Large intestine (tissue), 3 donors: ENCODE measurements around the gene SIRT6. TPM values are rescaled to one million over a fixed set of nuclear protein-coding genes. Genes with fewer than 3 reads are reported as not detected.
A peak's percentile ranks its signal among the peaks of the same experiment; 100 is the strongest.

Experiments
- DNase-seq, 2 donors: peaks; one replicate each; pipeline versions ENCODE4 v3.0.0 to v3.0.0-alpha.2; 2013
- H3K27ac ChIP-seq: one replicate; pipeline ENCODE4 v1.5.1; 2013; ENCODE audit warnings: low read length
- H3K27me3 ChIP-seq: 2 replicates; pipeline ENCODE4 v1.6.1; 2013; ENCODE audit warnings: low read length; ENCODE audit not compliant: control insufficient read depth, insufficient read depth
- H3K36me3 ChIP-seq: 2 replicates; pipeline ENCODE4 v1.6.1; 2013; ENCODE audit warnings: low read length; ENCODE audit not compliant: control insufficient read depth, insufficient read depth
- H3K4me1 ChIP-seq: one replicate; pipeline ENCODE4 v1.6.1; 2013; ENCODE audit warnings: low read length; ENCODE audit not compliant: control insufficient read depth, insufficient read depth
- H3K4me3 ChIP-seq: one replicate; pipeline ENCODE4 v1.5.1; 2013; ENCODE audit warnings: low read length
- H3K9me3 ChIP-seq: one replicate; pipeline ENCODE4 v1.6.1; 2013; ENCODE audit warnings: mild to moderate bottlenecking, low read depth, low read length, moderate library complexity; ENCODE audit not compliant: control insufficient read depth
- WGBS: methylation state at CpG from one replicate; pipeline ENCODE4 v1.1.5; 2013; ENCODE audit warnings: low lambda C conversion rate; ENCODE audit not compliant: insufficient coverage; 5-methylcytosine and 5-hydroxymethylcytosine counted together
- polyA plus RNA-seq: library from polyadenylated mRNA; unstranded; fragments of 120-200 nt; gene quantifications from one replicate; pipeline ENCODE4 v1.2.1, GENCODE V29; 2013

Gene SIRT6
- polyA plus RNA-seq, 1 donor, result 27.8 TPM

DNA sequence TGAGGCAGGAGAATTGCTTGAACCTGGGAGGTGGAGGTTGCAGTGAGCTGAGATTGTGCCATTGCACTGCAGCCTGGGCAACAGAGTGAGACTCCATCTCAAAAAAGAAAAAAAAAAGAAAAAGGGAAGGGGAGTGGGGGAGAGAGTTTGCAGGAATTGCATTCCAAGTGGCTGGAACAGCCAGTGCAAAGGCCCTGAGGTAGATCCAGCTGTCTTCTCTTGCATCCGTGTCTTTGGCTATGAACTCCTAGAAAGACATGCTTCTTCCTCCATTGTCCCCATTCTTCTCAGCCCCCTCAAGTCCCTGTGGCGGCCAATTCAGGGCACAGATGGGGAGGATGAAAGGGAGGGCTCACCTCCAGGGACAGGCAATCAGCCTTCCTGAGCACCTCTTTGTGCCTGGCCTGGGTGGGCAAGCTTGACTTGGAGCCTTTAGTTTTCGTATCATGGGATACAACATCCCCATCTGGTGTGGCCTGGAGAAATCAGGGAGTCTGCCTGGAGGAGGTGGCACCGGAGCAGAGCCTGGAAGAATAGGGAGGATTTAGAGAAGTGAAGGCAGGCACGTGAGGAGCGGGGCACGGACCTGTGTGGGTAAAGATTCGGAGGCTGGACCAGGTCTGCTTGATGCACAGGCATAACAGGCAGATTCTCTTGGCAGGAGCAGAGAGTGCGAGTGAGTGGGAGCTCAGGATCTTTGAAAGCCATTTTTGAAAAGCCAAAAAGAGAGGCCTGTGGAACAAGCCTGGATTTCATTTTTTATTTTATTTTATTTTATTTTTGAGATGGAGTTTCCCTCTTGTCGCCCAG, 5.2 kb upstream of the SIRT6 start:
- Histone ChIP-seq H3K9me3 (no peaks in the 10 kb centered on the region), H3K27me3 (no peaks in the 10 kb centered on the region), H3K4me3 (no peak overlapping the region), H3K36me3 (no peaks in the 10 kb centered on the region), H3K4me1 (peaks cover 9% of the 10 kb centered on the region), H3K27ac (no peak overlapping the region)
- whole genome bisulfite sequencing, result 100% methylated on average over 2 of the region's 10 CpGs
- DNase-seq, result no peak

DNA sequence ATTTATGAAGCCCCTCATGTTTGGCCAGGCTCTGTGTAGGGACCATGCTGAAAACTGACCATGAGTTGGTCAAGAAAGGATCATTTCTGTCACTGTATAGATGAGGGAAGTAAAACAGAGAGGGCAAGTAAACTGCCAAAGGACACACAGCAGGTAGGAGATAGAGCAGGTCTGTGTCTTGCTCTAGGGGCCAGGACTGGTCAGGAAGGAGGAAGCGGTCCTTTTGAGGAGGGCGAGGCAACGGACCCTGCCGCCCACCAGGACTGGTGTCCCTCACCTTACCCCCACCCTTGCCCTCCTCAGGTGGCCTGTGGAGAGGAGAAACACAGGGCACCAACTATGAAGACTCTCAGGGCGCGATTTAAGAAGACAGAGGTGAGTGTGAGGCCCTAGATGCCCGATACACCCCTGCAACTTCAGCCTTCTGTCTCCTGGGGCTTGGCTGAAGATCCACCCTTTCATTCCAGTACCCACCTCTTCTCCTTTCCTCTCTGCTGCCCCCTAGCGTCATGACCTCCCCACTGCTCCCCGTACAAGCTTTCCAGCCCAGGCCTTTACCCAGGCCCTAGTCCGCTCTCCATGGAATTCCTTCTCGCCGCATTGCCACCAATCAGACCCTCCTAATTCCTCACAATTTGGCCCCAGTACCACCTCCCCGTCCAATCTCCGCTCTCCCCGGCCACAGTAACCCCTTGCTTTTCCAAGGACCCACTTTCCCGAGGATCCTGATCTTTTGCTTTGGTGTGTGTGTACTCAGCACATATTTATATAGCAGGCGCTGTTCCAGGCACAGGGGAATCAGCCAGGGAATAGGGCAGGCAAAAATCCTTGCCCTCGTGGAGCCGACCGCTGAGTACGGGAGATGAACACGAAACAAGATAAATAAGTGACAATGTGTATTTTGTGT, 4.0 kb upstream of the SIRT6 start:
- WGBS, result 33% methylated on average over 3 of the region's 22 CpGs
- no peak overlapping the region for H3K4me3 ChIP-seq
- peak; percentile 73 to 79 for DNase-seq
- H3K27me3 ChIP-seq, result no peaks in the 10 kb centered on the region
- H3K27ac ChIP-seq, result no peak overlapping the region
- H3K9me3 ChIP-seq, result peaks cover 2% of the 10 kb centered on the region
- peaks cover 10% of the 10 kb centered on the region for H3K4me1 ChIP-seq
- no peaks in the 10 kb centered on the region for H3K36me3 ChIP-seq

DNA sequence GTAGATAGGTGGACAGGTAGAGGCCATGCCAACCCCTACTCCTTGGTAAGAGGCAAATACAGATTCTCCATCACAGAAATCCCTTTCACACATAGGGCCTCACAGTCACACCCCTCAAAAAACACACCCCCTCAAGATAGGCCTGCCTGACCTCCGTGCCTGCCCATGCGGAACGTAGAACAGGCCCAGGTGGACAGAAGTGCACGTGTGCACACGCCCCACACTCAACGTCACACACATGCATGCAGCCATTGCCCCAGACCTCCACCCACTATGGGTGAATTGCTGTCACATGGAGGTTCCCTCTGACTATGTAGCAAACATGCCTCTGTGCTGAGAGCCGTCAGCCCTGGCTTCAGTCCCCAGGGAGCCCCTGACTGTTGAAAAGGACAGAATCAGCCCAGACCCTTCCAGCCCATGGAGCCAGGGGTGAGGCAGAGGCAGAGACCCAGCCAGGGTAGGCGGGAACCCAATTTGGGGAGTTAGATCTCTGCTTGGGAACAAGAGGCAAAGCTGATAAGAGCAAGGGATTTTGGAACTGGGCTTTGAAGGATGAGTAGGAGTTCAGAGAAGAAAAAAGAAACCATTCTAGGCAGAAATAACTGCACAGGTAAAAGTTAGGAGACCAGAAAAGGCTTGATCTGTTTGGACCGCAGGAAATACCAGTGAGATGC, 3.2 kb upstream of the SIRT6 start:
- H3K36me3 ChIP-seq, result peaks cover 1% of the 10 kb centered on the region
- DNase-seq, result no peak
- peaks cover 2% of the 10 kb centered on the region for H3K9me3 ChIP-seq
- no peaks in the 10 kb centered on the region for H3K27me3 ChIP-seq
- no peak overlapping the region for H3K4me3 ChIP-seq
- WGBS, result 80% methylated on average over 2 of the region's 9 CpGs
- no peak overlapping the region for H3K27ac ChIP-seq
- H3K4me1 ChIP-seq, result peaks cover 18% of the 10 kb centered on the region

DNA sequence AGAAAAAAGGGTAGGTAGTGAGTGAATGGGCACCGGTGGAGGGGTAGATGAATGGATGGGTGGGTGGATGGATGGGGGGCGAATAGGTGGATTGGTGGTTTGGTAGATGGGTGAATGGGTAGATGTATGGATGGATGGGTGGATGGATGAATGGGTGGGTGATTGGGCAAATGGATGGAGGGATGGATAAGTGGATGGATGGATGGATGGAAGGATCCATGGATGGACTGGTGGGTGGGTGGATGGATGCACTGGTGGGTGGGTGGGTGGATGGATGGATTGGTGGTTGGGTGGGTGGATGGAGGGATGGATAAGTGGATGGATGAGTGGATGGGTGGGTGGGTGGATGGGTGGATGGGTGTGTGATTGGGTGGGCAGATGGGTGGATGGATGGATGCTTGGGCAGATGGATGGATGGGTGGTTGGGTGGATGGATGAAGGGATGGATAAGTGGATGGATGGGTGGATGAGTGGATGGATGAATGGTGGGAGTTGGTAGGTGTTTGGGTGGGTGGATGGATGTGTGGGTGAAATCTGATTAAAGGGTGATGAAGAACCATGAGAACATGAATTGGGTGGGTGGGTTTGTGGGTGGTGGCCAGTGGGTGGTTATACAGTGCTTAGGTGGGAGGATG, 2.5 kb upstream of the SIRT6 start:
- H3K36me3 ChIP-seq, result peaks cover 3% of the 10 kb centered on the region
- H3K4me1 ChIP-seq, result peaks cover 21% of the 10 kb centered on the region
- DNase-seq, result no peak
- H3K9me3 ChIP-seq, result peaks cover 2% of the 10 kb centered on the region
- H3K27me3 ChIP-seq, result no peaks in the 10 kb centered on the region
- WGBS, result 93% methylated on average over 2 of the region's 2 CpGs
- H3K4me3 ChIP-seq, result no peak overlapping the region
- H3K27ac ChIP-seq, result no peak overlapping the region

DNA sequence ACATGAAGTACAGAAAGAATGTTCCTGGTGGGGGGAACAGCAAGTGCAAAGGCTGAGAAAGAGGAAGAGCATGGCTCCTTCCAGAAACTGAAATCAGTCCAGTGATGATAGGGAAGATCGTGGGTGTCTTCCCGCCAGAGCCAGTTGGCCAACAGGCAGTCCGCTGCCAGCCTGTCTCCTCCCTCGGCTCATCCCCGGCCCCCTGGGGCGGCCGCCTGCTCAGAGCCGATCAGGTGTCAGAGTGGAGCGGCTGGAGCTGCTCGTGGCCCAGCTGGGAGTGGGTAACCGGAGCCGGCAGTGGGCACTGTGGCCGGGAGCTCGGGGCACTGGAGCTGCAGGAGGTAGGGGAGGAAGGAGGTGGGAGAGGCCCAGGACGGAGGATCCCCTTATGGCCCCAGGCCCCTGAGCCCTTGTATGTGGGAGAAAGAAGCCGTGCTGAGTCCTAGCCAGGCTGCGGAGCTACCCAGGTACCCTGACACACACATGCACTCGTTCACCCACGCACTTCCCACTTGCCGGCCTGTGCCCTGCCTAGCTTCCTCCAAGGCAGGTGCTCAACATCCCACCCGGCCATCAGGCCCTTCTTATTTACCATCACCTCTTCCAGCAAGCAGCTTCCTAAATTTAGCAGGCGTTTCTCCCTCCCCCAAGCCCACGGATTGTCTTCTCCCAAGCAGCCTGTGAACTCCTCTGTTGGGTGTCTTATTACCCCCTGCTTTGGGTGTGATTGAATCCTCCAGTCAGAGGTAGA, 1.8 kb upstream of the SIRT6 start:
- Histone ChIP-seq H3K9me3 (peaks cover 2% of the 10 kb centered on the region), H3K27me3 (no peaks in the 10 kb centered on the region), H3K4me3 (no peak overlapping the region), H3K4me1 (peaks cover 21% of the 10 kb centered on the region), H3K27ac (no peak overlapping the region), H3K36me3 (peaks cover 10% of the 10 kb centered on the region)
- no peak for DNase-seq
- 65% methylated on average over 2 of the region's 23 CpGs for WGBS

DNA sequence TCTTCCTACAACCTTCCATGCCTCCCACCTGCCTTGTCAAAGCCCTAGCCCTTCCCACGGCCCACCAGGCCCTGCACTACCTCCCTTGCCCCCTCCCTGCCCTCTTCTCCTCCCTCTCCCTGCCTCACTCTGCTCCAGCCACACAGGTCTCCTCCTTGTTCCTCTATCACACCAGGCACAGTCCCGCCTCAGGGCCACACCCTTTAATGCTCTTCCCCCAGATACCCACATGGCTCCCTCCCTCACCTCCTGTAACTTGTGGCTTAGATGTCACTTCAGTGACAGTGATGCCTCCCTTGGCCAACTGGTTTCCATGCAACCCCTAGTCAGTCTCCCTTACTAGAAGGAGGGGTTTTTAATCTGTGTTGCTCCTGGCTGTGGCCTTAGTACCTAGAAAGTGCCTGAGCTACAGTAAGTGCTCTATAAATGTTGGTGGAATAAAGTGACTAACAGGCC, 1.3 kb downstream of the SIRT6 start:
- Histone ChIP-seq H3K36me3 (peaks cover 25% of the 10 kb centered on the region), H3K9me3 (peaks cover 2% of the 10 kb centered on the region), H3K4me3 (no peak overlapping the region), H3K4me1 (peaks cover 18% of the 10 kb centered on the region), H3K27ac (no peak overlapping the region), H3K27me3 (no peaks in the 10 kb centered on the region)
- DNase-seq, result no peak
- no CpG with 5 or more reads among the region's 2 CpGs for WGBS

DNA sequence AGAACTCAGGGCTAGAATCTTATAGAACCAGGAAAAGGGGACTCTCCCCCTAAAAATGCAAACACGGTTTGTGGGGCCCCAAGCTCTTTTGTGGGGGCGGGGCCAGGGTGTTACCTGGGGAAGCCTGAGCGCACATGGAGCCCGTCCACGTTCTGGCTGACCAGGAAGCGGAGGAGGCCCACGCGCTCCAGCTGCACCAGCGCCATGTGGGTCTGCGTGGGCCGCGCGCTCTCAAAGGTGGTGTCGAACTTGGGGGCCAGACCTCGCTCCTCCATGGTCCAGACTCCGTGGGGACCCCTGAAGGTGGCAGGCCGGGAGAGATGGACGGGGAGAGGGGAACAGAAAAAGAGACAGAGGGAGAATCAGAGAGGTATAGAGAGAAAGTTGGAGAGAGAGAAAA, 3.4 kb downstream of the SIRT6 start:
- no peaks in the 10 kb centered on the region for H3K27me3 ChIP-seq
- no peak overlapping the region for H3K27ac ChIP-seq
- H3K4me1 ChIP-seq, result peaks cover 22% of the 10 kb centered on the region
- 100% methylated on average over 1 of the region's 18 CpGs for WGBS
- H3K9me3 ChIP-seq, result peaks cover 2% of the 10 kb centered on the region
- H3K36me3 ChIP-seq, result peaks cover 35% of the 10 kb centered on the region
- H3K4me3 ChIP-seq, result no peak overlapping the region
- no peak for DNase-seq

DNA sequence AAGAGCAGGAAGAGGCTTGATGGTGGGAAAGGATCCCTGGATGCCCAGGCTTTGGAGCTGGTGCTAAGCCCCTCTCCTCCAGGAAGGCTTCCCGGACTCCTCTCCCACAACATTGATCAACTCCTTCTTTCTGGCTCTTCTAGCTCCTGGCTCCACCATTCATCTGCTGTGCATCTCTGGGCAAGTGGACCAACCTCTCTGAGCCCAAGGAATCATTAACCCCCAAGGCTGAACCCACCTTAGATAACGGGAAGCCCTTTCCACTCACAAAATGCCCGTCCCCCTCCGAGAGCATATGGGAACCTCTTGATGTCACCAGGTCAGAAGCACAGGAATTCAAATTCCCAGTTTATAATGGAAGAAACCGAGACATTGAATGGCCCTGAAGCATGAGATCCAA, 5.2 kb downstream of the SIRT6 start:
- Histone ChIP-seq H3K27me3 (no peaks in the 10 kb centered on the region), H3K4me1 (peaks cover 27% of the 10 kb centered on the region), H3K27ac (no peak overlapping the region), H3K9me3 (peaks cover under 1% of the 10 kb centered on the region), H3K36me3 (peaks cover 35% of the 10 kb centered on the region), H3K4me3 (no peak overlapping the region)
- no peak for DNase-seq
- WGBS, result no CpG with 5 or more reads among the region's 5 CpGs

DNA sequence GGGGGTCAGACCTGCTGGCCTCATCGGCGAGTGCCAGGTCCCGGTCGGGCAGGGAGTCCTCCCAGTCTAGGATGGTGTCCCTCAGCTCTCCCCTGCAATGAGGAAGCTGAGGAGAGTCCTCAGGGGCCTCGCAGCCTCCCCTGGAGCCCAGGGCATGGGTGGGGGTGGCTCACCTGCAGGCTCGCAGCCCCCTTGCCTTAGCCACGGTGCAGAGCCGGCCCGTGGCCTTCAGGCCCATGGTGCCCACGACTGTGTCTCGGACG, 6.8 kb downstream of the SIRT6 start:
- peaks cover 45% of the 10 kb centered on the region for H3K36me3 ChIP-seq
- WGBS, result no CpG with 5 or more reads among the region's 12 CpGs

More for the DNA sequence above, 6.8 kb downstream of the SIRT6 start:
- Histone ChIP-seq H3K4me3 (no peak overlapping the region), H3K27ac (no peak overlapping the region), H3K4me1 (peaks cover 18% of the 10 kb centered on the region), H3K9me3 (no peaks in the 10 kb centered on the region), H3K27me3 (no peaks in the 10 kb centered on the region)
- no peak for DNase-seq
